GM23338 (cell line): ENCODE results near the gene POGZ. TPM values are rescaled to one million over a fixed set of nuclear protein-coding genes. Genes with fewer than 3 reads are reported as not detected.

Source experiments
- ATAC-seq: fragments of 200-7000 bp; cut with Tn5 transposase; 3 replicates; pipeline ENCODE4 v1.9.1; 2020
- DNase-seq: peaks from one replicate; pipeline ENCODE4 v3.0.0-alpha.2; 2015; ENCODE audit warnings: low spot score
- H2AFZ ChIP-seq: fragments of 200-600 bp; sonication (generic); 2 replicates; pipeline ENCODE4 v1.8.0; 2016; ENCODE audit warnings: antibody characterized with exemption, mild to moderate bottlenecking, moderate library complexity
- H3F3A ChIP-seq: fragments of 200-600 bp; sonication (generic); replicated peaks from 2 replicates; pipeline ENCODE4 v1.8.0; 2017; ENCODE audit warnings: antibody characterized with exemption, mixed run types, low read depth
- H3K27ac ChIP-seq: fragments of 200-600 bp; sonication (generic); 2 replicates; pipeline ENCODE4 v1.6.1; 2016; ENCODE audit warnings: low read depth
- H3K27me3 ChIP-seq: fragments of 200-600 bp; sonication (generic); 2 replicates; pipeline ENCODE4 v1.8.0; 2016; ENCODE audit warnings: mild to moderate bottlenecking, mixed run types, moderate library complexity; ENCODE audit not compliant: insufficient read depth
- H3K36me3 ChIP-seq: fragments of 200-600 bp; sonication (generic); 2 replicates; pipeline ENCODE4 v1.8.0; 2016; ENCODE audit warnings: mild to moderate bottlenecking; ENCODE audit not compliant: insufficient read depth
- H3K4me1 ChIP-seq: fragments of 200-600 bp; sonication (generic); 2 replicates; pipeline ENCODE4 v1.8.0; 2016; ENCODE audit warnings: mild to moderate bottlenecking, moderate library complexity; ENCODE audit not compliant: insufficient read depth
- H3K4me2 ChIP-seq: fragments of 200-600 bp; sonication (generic); 2 replicates; pipeline ENCODE4 v1.7.1; 2017; ENCODE audit warnings: mixed run types
- H3K4me3 ChIP-seq: fragments of 200-600 bp; sonication (generic); 2 replicates; pipeline ENCODE4 v1.6.1; 2016; ENCODE audit warnings: mixed run types
- H3K79me2 ChIP-seq: fragments of 200-600 bp; sonication (generic); replicated peaks from 2 replicates; pipeline ENCODE4 v1.8.0; 2017; ENCODE audit warnings: mild to moderate bottlenecking; ENCODE audit not compliant: insufficient read depth
- H3K9me2 ChIP-seq: fragments of 200-600 bp; sonication (generic); 2 replicates; pipeline ENCODE4 v1.8.0; 2017; ENCODE audit not compliant: insufficient read depth
- H4K20me1 ChIP-seq: fragments of 200-600 bp; sonication (generic); replicated peaks from 2 replicates; pipeline ENCODE4 v1.8.0; 2017; ENCODE audit warnings: mild to moderate bottlenecking; ENCODE audit not compliant: insufficient read depth
- H3K27ac Mint-ChIP-seq: 2 replicates; pipeline ENCODE4 v1.8.0; 2020; ENCODE audit warnings: inconsistent platforms, mild to moderate bottlenecking, moderate library complexity, mixed read lengths
- H3K27me3 Mint-ChIP-seq: 3 replicates; pipeline ENCODE4 v1.8.0; 2022; ENCODE audit warnings: low read depth, mild to moderate bottlenecking, moderate library complexity, mixed read lengths, inconsistent platforms; ENCODE audit not compliant: insufficient read depth, poor library complexity
- H3K36me3 Mint-ChIP-seq: 3 replicates; pipeline ENCODE4 v1.8.0; 2021; ENCODE audit warnings: low read depth, mild to moderate bottlenecking, inconsistent platforms, moderate library complexity, mixed read lengths
- H3K4me1 Mint-ChIP-seq: 3 replicates; pipeline ENCODE4 v1.8.0; 2020; ENCODE audit warnings: mild to moderate bottlenecking, inconsistent platforms, mixed read lengths
- H3K4me3 Mint-ChIP-seq: 3 replicates; pipeline ENCODE4 v1.8.0; 2021; ENCODE audit warnings: moderate library complexity, mild to moderate bottlenecking, inconsistent platforms, mixed read lengths
- H3K9me3 Mint-ChIP-seq: 3 replicates; pipeline ENCODE4 v1.8.0; 2020; ENCODE audit warnings: moderate library complexity, mild to moderate bottlenecking, inconsistent platforms, mixed read lengths
- CTCF ChIP-seq, 2 experiments: fragments of 200-600 bp in 1 of 2; sonication (generic) in 1 of 2; conservative IDR thresholded peaks; 2 replicates each; pipeline versions ENCODE4 v1.5.1 to v1.6.1; 2016 to 2017; ENCODE audit warnings: antibody characterized with exemption in 2 of 2, low read depth in 2 of 2, mild to moderate bottlenecking in 2 of 2, moderate library complexity in 1 of 2
- ETS1 ChIP-seq: IDR thresholded peaks from 2 replicates; pipeline ENCODE4 v1.6.1; 2016; ENCODE audit warnings: antibody characterized with exemption
- EZH2 ChIP-seq: fragments of 200-600 bp; sonication (generic); IDR thresholded peaks from one replicate; pipeline ENCODE4 v1.8.0; 2017; ENCODE audit warnings: antibody characterized with exemption, mild to moderate bottlenecking, low read depth; ENCODE audit not compliant: unreplicated experiment
- JUNB ChIP-seq: IDR thresholded peaks from one replicate; pipeline ENCODE4 v1.6.1; 2016; ENCODE audit warnings: antibody characterized with exemption; ENCODE audit not compliant: unreplicated experiment
- POLR2AphosphoS5 ChIP-seq: IDR thresholded peaks from 2 replicates; pipeline ENCODE4 v1.6.1; 2016; ENCODE audit warnings: antibody characterized with exemption, low read depth
- REST ChIP-seq: IDR thresholded peaks from one replicate; pipeline ENCODE4 v1.6.1; 2018; ENCODE audit warnings: antibody characterized with exemption; ENCODE audit not compliant: unreplicated experiment
- STAT1 ChIP-seq: IDR thresholded peaks from one replicate; pipeline ENCODE4 v1.6.1; 2016; ENCODE audit warnings: antibody characterized with exemption; ENCODE audit not compliant: unreplicated experiment
- ZNF114 ChIP-seq: fragments of 250-450 bp; sonication (Bioruptor Pico); IDR thresholded peaks from 2 replicates; pipeline ENCODE4 v1.5.0; 2020; ENCODE audit warnings: mild to moderate bottlenecking, moderate library complexity
- ZNF331 ChIP-seq: fragments of 250-450 bp; sonication (Bioruptor Pico); IDR thresholded peaks from 2 replicates; pipeline ENCODE4 v1.5.0; 2020; ENCODE audit warnings: low read depth, mild to moderate bottlenecking, moderate library complexity
- ZNF462 ChIP-seq: fragments of 250-450 bp; sonication (Bioruptor Pico); IDR thresholded peaks from 2 replicates; pipeline ENCODE4 v1.5.0; 2020; ENCODE audit warnings: mild to moderate bottlenecking, moderate library complexity
- polyA plus RNA-seq: library from polyadenylated mRNA; unstranded; fragments of >200 nt; fragmentation: Nextera tagmentation; extraction: Ambion mirVana; gene quantifications from 2 replicates; pipeline ENCODE4 v1.2.1, GENCODE V29; 2016
- total RNA-seq: library from RNA; depleted of rRNA; stranded (reverse); fragments of >200 nt; shearing (Covaris generic); gene quantifications from 2 replicates; pipeline ENCODE4 v1.2.3, GENCODE V29; 2014

POGZ gene
- total and polyA plus RNA-seq, 2 experiments from 2014 or later: 47.0 to 72.5 TPM

- Mint-ChIP-seq H3K4me3 (no peak overlapping the region), H3K27ac (no peak overlapping the region), H3K27me3 (peaks cover 5% of the 10 kb centered on the region)
Observed at GRCh38 chr1:151493042-151493441, 33.7 kb upstream of the POGZ start.

More at GRCh38 chr1:151493042-151493441, 33.7 kb upstream of the POGZ start:
- H3K27me3 ChIP-seq: no peaks in the 10 kb centered on the region
- no peaks in the 10 kb centered on the region for H3K9me2 ChIP-seq
- no peaks in the 10 kb centered on the region for H3K36me3 ChIP-seq
- Mint-ChIP-seq H3K9me3 (no peaks in the 10 kb centered on the region), H3K36me3 (no peaks in the 10 kb centered on the region), H3K4me1 (peaks cover 4% of the 10 kb centered on the region; the same call in 1 of the 3 replicates)
- TF ChIP-seq ETS1 (no peak), REST (no peak), POLR2AphosphoS5 (no peak), ZNF331 (CRISPR knock-in tag) (no peak), CTCF (conservative IDR thresholded peaks at IDR 0.05; ENCODE audit: low read depth in 2 of 2) (no peak), ZNF462 (CRISPR knock-in tag) (no peak), STAT1 (no peak), ZNF114 (CRISPR knock-in tag) (no peak), EZH2 (no peak), JUNB (no peak)
- H4K20me1 ChIP-seq: no peaks in the 10 kb centered on the region
- H3K27ac ChIP-seq: no peak overlapping the region
- H3K4me1 ChIP-seq: no peaks in the 10 kb centered on the region; the same call in 1 of the 2 replicates
- H2AFZ ChIP-seq: no peak overlapping the region
- H3F3A ChIP-seq: no peaks in the 10 kb centered on the region
- H3K79me2 ChIP-seq: no peaks in the 10 kb centered on the region
- no peak for DNase-seq
- H3K4me3 ChIP-seq: no peak overlapping the region
- no peak overlapping the region for H3K4me2 ChIP-seq
- no peak for ATAC-seq
